Activated CD8-positive, alpha-beta T cell treated with anti-CD3 and anti-CD28 coated beads for 36 hours (primary cell): ENCODE data around the gene EMB. TPM values are rescaled to one million over a fixed set of nuclear protein-coding genes. Genes with fewer than 3 reads are reported as not detected.
"Not testable (repeated sequence)": the region's sequence is repeated elsewhere in the genome, so short reads cannot be mapped to it uniquely, and the experiment has no call there.

Experiments used
- ATAC-seq: fragments of 200-7000 bp; cut with Tn5 transposase; one replicate; pipeline ENCODE4 v1.10.0; 2021; ENCODE audit warnings: mild to moderate bottlenecking, moderate library complexity
- CTCF ChIA-PET: fragments of 350-600 bp; sonication (Branson Sonifier 250); formaldehyde crosslinking; loops from one replicate; lab custom pipeline; 2021; ENCODE audit warnings: antibody characterized with exemption; lab: Charles Lee
- POLR2A ChIA-PET: fragments of 350-600 bp; sonication (Branson Sonifier 250); formaldehyde crosslinking; loops from one replicate; lab custom pipeline; 2021; ENCODE audit warnings: antibody characterized with exemption; lab: Charles Lee
- DNase-seq: peaks from one replicate; pipeline ENCODE4 v3.0.0-alpha.2; 2020
- H3K27ac Mint-ChIP-seq: one replicate; pipeline ENCODE4 v1.8.0; 2021; ENCODE audit warnings: mild to moderate bottlenecking, mixed read lengths
- H3K27me3 Mint-ChIP-seq: one replicate; pipeline ENCODE4 v1.8.0; 2021; ENCODE audit warnings: mixed read lengths
- H3K36me3 Mint-ChIP-seq: one replicate; pipeline ENCODE4 v1.8.0; 2021; ENCODE audit warnings: low read depth, mixed read lengths
- H3K4me1 Mint-ChIP-seq: one replicate; pipeline ENCODE4 v1.8.0; 2021; ENCODE audit warnings: low read depth, mixed read lengths
- H3K4me3 Mint-ChIP-seq: one replicate; pipeline ENCODE4 v1.8.0; 2021; ENCODE audit warnings: mild to moderate bottlenecking, moderate library complexity, mixed read lengths
- H3K9me3 Mint-ChIP-seq: one replicate; pipeline ENCODE4 v1.8.0; 2021; ENCODE audit warnings: mixed read lengths
- intact Hi-C: fragments of 100-400 bp; cut with micrococcal nuclease; formaldehyde crosslinking; loops from one replicate; pipeline ENCODE4 v1.10.0; 2022
- total RNA-seq, 2 experiments: library from RNA; stranded (reverse); gene quantifications; one replicate each; pipeline ENCODE4 v1.2.3, GENCODE V29; 2021
- TF ChIP-seq, protein P1 (sequence below): fragments of 200-600 bp; IDR thresholded peaks from one replicate; pipeline ENCODE4 v1.8.0; 2022; ENCODE audit warnings: antibody characterized with exemption, mild to moderate bottlenecking

The EMB gene
- total RNA-seq = 10 to 100 TPM; 55.7 to 67.1 TPM

DNA sequence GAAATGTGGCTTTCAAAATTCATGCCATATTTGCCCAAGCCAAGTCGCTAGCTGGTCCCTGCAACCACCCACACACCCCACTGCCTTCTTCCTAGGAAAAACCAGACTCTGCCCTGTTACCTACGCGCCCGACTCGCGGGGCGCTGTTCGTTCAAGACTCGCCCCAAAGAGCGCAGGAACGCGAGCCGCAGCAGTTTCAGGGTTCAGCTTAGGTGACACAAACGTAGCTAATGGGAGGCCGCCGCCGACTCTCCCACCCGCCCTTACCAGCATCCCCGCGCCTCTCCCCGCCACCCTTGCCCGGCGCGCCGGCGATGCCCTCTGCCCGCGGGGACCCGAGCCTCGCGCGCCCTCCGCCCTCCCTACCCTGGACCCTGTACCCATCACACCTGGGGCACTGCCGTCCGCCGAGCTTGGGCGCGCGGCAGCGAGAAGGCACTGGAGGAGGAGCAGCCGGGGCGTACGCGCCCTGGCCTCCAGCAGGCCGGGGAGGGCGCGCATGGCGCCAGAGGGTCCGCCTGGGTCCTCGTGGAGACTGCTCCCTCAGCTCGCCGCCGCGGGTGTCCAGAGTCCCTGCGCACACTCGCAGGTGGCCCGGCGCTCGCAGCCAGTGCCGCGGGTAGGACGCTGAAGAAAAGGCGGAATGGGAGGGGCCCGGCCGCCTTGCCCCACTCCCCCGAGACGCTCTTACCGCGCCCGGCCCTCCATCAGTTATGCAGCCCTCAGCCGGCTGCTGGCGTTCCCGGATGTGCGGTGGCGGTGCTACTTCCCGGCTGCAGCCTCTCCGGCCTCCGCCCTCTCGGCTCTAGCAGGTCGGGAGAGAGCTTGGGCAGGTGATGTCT lies at the start of gene EMB:
TSS of gene EMB (minus strand) at position 638 of the 842 bp plus-strand sequence. CDS start at position 501, 137 bp downstream.
- ChIA-PET POLR2A (interaction anchor here (0.7 to 2.1 kb wide), 11 partner anchors 10 to 311 kb away, joined by 3 to 12 read pairs (median 4); no protein-coding TSS in a partner anchor), CTCF (interaction anchor here (0.7 to 2.2 kb wide), 4 partner anchors 73 to 317 kb away, joined by 3 to 12 read pairs (median 4); no protein-coding TSS in a partner anchor)
- TF ChIP-seq, protein P1, sequence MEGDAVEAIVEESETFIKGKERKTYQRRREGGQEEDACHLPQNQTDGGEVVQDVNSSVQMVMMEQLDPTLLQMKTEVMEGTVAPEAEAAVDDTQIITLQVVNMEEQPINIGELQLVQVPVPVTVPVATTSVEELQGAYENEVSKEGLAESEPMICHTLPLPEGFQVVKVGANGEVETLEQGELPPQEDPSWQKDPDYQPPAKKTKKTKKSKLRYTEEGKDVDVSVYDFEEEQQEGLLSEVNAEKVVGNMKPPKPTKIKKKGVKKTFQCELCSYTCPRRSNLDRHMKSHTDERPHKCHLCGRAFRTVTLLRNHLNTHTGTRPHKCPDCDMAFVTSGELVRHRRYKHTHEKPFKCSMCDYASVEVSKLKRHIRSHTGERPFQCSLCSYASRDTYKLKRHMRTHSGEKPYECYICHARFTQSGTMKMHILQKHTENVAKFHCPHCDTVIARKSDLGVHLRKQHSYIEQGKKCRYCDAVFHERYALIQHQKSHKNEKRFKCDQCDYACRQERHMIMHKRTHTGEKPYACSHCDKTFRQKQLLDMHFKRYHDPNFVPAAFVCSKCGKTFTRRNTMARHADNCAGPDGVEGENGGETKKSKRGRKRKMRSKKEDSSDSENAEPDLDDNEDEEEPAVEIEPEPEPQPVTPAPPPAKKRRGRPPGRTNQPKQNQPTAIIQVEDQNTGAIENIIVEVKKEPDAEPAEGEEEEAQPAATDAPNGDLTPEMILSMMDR = no peak
- ATAC-seq (peak; percentile 72), DNase-seq (peak; percentile 86)
- Mint-ChIP-seq H3K27ac (peak within 1 kb of the TSS; percentile 90), H3K36me3 (peaks cover 9% of the 10 kb centered on the region), H3K27me3 (no peaks in the 10 kb centered on the region), H3K4me3 (peak within 1 kb of the TSS; percentile 84), H3K9me3 (no peaks in the 10 kb centered on the region), H3K4me1 (peaks cover 65% of the 10 kb centered on the region)
- intact Hi-C loops = loop anchor here (5.0 kb wide), 1 partner anchor 226 kb away; the partner anchor contains the start of gene PARP8

GRCh38 chr5:50489491-50489890 lies 48.4 kb upstream of the EMB start:
- CTCF ChIA-PET, H3K4me3 Mint-ChIP-seq, POLR2A ChIA-PET, intact Hi-C loops, H3K36me3 Mint-ChIP-seq, H3K4me1 Mint-ChIP-seq, H3K27me3 Mint-ChIP-seq, ATAC-seq: not testable (repeated sequence)
- peaks cover 21% of the 10 kb centered on the region for H3K9me3 Mint-ChIP-seq
- H3K27ac Mint-ChIP-seq = peak overlapping the region; percentile 30
- DNase-seq = peak; percentile 37

DNA sequence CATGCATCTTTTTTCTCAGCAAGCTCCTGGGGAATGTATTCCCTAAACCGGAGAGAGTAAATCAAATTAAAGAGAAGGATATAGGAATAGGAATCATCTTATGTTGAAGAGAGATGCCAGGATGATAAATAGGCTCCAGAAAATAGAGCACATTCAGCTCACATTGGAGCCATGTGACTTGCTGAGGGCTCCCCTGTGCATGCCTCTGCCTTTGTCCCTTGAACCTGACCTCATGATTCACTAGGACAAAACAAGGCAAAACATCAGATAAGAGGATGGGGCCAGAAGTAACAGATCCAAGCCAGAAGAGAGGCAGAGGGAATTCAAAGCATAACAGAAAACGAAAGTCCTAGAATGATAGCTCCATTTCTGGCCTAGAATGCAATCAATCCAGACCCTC lies 37.7 kb upstream of the EMB start:
- intact Hi-C loops, DNase-seq, POLR2A ChIA-PET, ATAC-seq, H3K9me3 Mint-ChIP-seq, H3K27ac Mint-ChIP-seq, H3K4me3 Mint-ChIP-seq, H3K27me3 Mint-ChIP-seq, H3K36me3 Mint-ChIP-seq: not testable (repeated sequence)
- H3K4me1 Mint-ChIP-seq = peaks cover 21% of the 10 kb centered on the region
- CTCF ChIA-PET = interaction anchor here (0.7 kb wide), 1 partner anchor 15 kb away, joined by 3 read pairs; no protein-coding TSS in a partner anchor

GRCh38 chr5:50476549-50476948 lies 35.5 kb upstream of the EMB start:
- ATAC-seq (no peak), DNase-seq (no peak)
- no peak overlapping the region for H3K27ac Mint-ChIP-seq
- CTCF ChIA-PET = no interaction called here
- no peak overlapping the region for H3K4me3 Mint-ChIP-seq
- H3K27me3 Mint-ChIP-seq = no peaks in the 10 kb centered on the region
- intact Hi-C loops = no loop called here
- POLR2A ChIA-PET = no interaction called here
- TF ChIP-seq, protein P1 = no peak
- H3K4me1 Mint-ChIP-seq = peaks cover 21% of the 10 kb centered on the region
- peaks cover 6% of the 10 kb centered on the region for H3K9me3 Mint-ChIP-seq
- peaks cover 1% of the 10 kb centered on the region for H3K36me3 Mint-ChIP-seq

GRCh38 chr5:50465015-50465414 lies 23.9 kb upstream of the EMB start:
- CTCF ChIA-PET, H3K4me3 Mint-ChIP-seq, intact Hi-C loops, ATAC-seq, H3K9me3 Mint-ChIP-seq, H3K4me1 Mint-ChIP-seq, H3K27ac Mint-ChIP-seq, H3K27me3 Mint-ChIP-seq, DNase-seq, POLR2A ChIA-PET, H3K36me3 Mint-ChIP-seq: not testable (repeated sequence)

GRCh38 chr5:50463726-50464125 lies 22.6 kb upstream of the EMB start:
- Mint-ChIP-seq H3K36me3 (peaks cover 2% of the 10 kb centered on the region), H3K4me1 (peaks cover 9% of the 10 kb centered on the region), H3K27ac (no peak overlapping the region), H3K27me3 (no peaks in the 10 kb centered on the region), H3K9me3 (peaks cover 2% of the 10 kb centered on the region), H3K4me3 (no peak overlapping the region)
- ChIA-PET CTCF (interaction anchor here (0.7 kb wide), 1 partner anchor 15 kb away, joined by 3 read pairs; no protein-coding TSS in a partner anchor), POLR2A (no interaction called here)
- TF ChIP-seq, protein P1 = no peak
- no peak for ATAC-seq
- no peak for DNase-seq
- intact Hi-C loops = no loop called here
